ENCODE data around the gene COPS4.
"Not testable (repeated sequence)": the region's sequence is repeated elsewhere in the genome, so short reads cannot be mapped to it uniquely, and the experiment has no call there.

Gene COPS4

GRCh38 chr4:83034630-83035494, at the start of gene COPS4:
COPS4 (plus strand) TSS chr4:83035183; CDS start chr4:83035225, 42 bp downstream.
- DNase-seq (ENCODE audit: low read depth in 1 of 2, low spot score in 1 of 2) = peak; percentile 84 to 91

DNA sequence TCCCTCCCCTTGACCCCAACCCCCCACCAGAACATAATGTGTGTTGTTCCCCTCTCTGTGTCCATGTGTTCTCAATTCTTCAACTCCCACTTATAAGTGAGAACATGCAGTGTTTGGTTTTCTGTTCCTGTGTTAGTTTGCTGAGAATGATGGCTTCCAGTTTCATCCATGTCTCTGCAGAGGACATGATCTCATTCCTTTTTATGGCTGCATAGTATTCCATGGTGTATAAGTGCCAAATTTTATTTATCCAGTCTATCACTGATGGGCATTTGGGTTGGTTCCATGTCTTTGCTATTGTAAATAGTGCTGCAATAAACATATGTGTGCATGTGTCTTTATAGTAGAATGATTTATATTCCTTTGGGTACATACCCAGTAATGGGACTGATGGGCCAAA, 47.5 kb upstream of the COPS4 start:
- not testable (repeated sequence) for DNase-seq (ENCODE audit: low read depth in 1 of 2, low spot score in 1 of 2)

DNA sequence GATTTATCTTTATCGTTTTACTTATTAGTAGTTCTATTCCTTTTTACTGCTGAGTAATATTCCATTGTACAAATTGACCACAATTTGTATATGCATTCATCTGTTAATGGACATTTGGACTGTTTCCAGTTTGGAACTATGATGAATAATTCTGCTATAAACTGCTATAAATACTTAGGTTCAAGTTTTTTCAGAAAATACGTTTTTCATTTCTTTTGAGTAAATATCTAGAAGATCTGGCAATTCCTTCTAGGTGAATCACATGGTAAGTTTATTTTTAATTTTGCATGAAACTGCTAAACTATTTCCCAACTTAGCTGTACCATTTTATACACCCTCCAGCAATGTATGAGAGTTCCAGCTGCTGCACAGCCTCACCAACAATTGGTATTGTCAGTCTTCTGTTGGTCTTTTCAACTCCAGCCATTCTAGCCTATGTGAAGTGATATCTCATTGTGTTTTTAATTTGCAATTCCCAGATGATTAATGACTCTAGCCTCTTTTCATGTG, 46.6 kb upstream of the COPS4 start:
- no peak for DNase-seq (ENCODE audit: low read depth in 1 of 2, low spot score in 1 of 2)

- DNase-seq (ENCODE audit: low read depth in 1 of 2, low spot score in 1 of 2) = no peak
These were observed 45.2 kb upstream of the COPS4 start for GRCh38 chr4:82989575-82990429.

GRCh38 chr4:82994834-82995233, 40.1 kb upstream of the COPS4 start:
- no peak for DNase-seq (ENCODE audit: low read depth in 1 of 2, low spot score in 1 of 2)

DNA sequence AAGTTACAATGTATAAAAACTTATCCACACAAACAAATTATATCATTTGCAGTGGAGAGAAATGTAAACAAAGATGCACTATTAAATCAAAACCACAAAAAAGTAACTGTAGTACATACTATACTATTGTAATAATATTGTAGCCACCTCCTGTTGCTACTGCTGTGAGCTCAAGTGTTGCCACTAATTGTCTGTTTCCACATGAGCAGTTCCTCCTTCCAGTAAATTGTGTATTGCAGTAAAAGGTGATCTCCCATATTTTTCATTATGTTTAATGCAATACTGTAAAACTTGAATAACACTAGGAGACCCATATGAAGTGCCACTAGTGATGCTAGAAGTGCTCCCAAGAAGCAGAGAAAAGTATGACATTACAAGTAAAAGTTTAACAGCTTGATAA, 36.1 kb upstream of the COPS4 start:
- DNase-seq (ENCODE audit: low read depth in 1 of 2, low spot score in 1 of 2) = no peak

DNA sequence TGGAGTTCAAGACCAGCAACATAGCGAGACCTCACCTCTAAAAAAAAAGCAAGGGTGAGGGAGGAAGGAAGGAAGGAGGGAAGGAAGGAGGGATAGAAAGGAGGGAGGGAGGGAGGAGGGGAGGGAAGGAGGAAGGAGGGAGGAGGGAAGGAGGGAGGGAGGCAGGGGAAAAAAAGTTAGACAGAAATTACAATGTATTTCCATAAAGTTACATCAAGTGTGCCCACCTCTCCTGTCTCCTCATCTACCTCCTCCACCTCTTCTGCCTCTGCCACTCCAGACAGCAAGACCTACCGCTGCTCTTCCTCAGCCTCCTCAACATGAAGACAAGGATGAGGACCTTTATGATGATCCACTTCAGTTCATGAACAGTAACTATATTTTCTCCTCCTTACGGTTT, 32.7 kb upstream of the COPS4 start:
- no peak for DNase-seq (ENCODE audit: low read depth in 1 of 2, low spot score in 1 of 2)

DNA sequence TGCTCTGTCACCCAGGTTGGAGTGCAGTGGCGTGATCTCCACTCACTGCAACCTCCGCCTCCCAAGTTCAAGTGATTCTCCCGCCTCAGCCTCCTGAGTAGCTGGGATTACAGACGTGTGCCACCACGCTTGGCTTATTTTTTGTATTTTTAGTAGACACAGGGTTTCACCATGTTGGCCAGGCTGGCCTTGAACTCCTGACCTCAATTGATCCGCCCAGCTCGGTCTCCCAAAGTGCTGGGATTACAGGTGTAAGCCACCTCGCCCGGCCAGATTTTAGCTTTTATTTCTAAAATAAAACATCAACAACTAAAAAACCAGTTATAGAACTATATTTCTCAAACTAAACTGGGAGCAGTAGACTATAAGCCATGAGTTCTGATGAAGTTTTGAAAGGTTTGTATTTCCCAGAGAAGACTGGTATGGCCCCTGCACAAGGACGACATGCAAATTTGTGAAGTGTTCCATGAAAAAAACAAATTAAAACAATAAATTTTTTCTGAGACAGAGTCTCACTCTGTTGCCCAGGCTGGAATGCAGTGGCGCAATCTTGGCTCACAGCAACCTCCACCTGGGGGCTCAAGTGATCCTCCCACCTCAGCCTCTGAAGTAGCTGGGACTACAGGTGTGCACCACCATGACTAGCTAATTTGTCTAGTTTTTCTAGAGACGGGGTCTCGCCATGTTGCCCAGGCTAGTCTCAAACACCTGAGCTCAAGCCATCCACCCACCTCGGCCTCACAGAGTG, 31.8 kb upstream of the COPS4 start:
- not testable (repeated sequence) for DNase-seq (ENCODE audit: low read depth in 1 of 2, low spot score in 1 of 2)

DNA sequence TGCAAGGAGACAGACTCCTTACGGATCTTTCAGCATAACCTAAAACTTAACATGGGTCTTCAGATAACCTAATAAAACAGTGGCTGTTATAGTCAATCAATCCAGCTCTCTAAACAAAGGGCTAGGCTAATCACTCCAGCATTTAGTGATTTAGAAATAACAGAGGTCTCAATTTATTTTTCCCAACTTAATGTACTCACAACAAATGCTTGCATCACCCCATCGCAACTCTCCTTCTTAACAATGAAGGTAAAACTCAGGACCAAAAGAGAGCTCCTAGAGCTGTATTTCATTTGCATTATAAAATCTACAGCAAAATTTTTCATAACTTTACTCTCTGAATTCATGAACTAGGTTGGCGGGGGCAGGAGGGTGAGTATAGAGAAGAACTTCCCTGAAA, 25.5 kb upstream of the COPS4 start:
- no peak for DNase-seq (ENCODE audit: low read depth in 1 of 2, low spot score in 1 of 2)

GRCh38 chr4:83010111-83010521, 24.9 kb upstream of the COPS4 start:
- DNase-seq (ENCODE audit: low read depth in 1 of 2, low spot score in 1 of 2) = no peak

GRCh38 chr4:83010522-83011318, 24.3 kb upstream of the COPS4 start, which contains the start of gene LIN54:
LIN54 (minus strand) TSS chr4:83010823; CDS start chr4:82984844, 25,979 bp downstream.
- DNase-seq (ENCODE audit: low read depth in 1 of 2, low spot score in 1 of 2) = peak; percentile 78 to 80

GRCh38 chr4:83011689-83012199, 23.2 kb upstream of the COPS4 start:
- DNase-seq (ENCODE audit: low read depth in 1 of 2, low spot score in 1 of 2) = no peak

- peak in 1 of 2 donors; percentile 4 for DNase-seq (ENCODE audit: low read depth in 1 of 2, low spot score in 1 of 2)
These were observed 22.7 kb upstream of the COPS4 start for GRCh38 chr4:83012200-83012686.

DNA sequence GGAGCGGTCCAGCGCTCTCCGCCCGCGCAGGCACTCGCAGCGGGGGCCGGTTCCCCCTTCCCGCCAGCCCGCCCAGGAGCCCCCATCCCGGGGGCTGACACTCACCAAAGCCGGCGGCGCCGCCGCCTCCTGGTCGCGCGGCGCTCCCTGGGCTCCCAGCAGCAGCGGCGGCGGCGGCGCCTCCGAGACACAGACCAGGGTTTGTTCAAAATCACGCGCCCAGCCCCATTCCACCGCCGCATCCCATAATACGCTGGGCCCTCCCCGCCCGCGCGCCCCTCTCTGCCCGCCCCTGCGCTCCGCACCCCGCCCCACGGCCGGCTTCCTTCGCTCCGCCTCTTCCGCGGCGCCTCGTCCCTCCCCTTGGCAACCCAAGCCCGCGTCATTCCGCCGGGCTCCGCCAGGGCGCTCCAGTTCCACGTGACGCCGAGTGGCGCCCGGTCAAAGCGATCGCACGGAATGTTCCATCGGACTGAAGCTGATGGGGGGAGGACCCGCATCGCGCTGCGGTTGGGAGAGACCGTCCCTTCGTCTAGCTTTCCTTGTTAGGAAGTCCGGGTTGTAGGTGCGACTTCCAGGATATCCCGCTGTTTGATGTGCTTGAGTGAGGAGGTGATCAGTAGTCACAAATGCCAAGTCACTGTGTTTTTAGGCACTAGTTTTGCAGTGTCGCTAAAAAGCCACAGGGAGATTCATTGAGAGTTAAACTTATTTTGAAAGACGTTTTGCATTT, 22.1 kb upstream of the COPS4 start:
- peak; percentile 93 to 97 for DNase-seq (ENCODE audit: low read depth in 1 of 2, low spot score in 1 of 2)

GRCh38 chr4:83013420-83013867, 21.5 kb upstream of the COPS4 start:
- no peak for DNase-seq (ENCODE audit: low read depth in 1 of 2, low spot score in 1 of 2)

DNA sequence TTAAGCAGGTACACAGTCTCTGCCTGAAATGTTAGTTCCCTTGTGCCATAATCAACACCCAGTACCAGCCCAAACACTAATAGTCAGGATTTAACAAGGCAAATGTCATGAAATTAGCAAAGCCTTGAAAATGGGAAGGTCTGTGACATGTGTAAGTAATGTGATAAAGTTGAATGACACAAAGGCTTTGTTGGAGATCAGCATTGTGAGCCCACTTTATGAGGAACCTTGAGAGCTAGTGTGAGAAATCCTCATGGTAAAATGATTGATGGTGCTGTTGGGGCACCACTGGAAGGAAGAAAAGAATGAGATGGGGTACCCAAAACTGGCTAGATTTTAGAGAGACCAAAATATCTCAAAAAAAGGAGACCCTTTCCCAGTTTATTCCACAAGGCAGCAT, 21.1 kb upstream of the COPS4 start:
- DNase-seq (ENCODE audit: low read depth in 1 of 2, low spot score in 1 of 2) = no peak

DNA sequence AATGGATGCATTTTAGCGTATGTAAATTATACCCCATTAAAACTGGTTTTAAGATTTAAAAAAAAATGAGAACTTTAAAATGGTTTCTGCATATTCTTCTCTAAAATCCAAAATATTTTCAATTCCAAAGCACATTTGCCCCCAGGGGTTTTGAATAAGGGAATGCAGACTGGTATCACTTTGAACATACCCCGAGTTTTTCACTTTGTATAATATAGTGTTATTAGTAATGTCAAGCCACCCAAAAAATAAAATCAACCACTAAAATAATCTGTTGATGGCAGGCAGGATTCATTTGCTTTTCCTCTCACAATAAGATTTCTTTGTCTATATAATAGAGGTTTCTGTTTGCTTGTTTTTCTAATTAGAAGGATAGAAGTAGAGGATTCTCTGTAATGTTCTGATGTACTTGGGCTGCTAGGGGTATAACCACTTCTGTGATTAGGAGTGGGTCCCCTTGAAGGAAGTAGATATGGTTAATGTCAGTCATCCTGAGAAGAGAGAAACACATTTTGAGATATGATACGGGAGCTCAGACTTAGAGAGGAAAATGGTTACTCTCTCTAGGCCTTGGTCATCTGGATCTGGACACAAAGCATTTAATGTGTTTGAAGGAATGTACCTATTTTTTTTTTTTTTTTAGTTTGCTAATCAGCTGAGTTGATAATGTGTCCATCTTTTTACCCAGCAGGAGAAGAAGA, 15.0 kb upstream of the COPS4 start:
- no peak for DNase-seq (ENCODE audit: low read depth in 1 of 2, low spot score in 1 of 2)

- no peak for DNase-seq (ENCODE audit: low read depth in 1 of 2, low spot score in 1 of 2)
These were observed 12.1 kb upstream of the COPS4 start for GRCh38 chr4:83022724-83023450.
